Measurements from ENCODE around the gene SOX13. TPM values are rescaled to one million over a fixed set of nuclear protein-coding genes. Genes with fewer than 3 reads are reported as not detected.
A peak's percentile ranks its signal among the peaks of the same experiment; 100 is the strongest.

The SOX13 gene
- total RNA-seq, 1 experiment from 2014 or later, result 3.6 TPM

DNA sequence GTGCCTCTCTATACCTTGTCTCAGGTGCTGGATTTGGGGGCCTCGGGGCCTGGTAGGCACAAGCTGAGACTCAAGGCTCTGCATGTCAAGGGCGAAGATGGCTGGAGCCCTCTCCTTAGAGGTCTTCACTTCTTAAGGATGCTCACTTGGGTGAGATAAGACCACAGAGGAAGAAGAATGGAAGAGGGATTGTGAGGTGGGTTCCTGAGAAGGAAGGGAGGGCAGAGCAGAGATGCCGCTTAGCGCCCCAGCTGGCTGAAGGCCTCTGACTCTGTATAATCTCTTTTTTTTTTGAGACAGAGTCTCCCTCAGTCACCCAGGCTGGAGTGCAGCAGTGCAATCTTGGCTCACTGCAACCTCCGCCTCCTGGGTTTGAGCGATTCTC lies 32.2 kb downstream of the SOX13 start:
- no peak for DNase-seq (ENCODE audit: low read depth)

DNA sequence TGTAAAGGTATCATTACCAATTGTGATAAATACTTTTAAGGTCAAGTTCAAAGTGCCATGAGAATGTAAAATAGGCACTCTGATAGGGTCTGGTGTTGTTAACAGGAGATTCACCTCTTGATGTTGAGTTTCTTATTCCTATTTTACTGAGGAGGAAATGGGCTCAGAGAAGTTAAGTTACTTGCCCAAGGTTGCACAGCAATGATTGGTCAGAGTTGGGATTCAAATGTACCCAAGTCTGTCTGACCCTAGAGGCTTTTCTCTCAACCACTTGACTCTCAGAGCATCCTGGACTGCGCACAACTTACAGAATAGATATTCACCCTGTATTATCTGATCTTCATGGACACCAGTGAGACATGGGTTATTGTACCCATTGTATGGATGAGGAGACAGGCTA lies 33.9 kb downstream of the SOX13 start:
- DNase-seq (ENCODE audit: low read depth), result no peak

DNA sequence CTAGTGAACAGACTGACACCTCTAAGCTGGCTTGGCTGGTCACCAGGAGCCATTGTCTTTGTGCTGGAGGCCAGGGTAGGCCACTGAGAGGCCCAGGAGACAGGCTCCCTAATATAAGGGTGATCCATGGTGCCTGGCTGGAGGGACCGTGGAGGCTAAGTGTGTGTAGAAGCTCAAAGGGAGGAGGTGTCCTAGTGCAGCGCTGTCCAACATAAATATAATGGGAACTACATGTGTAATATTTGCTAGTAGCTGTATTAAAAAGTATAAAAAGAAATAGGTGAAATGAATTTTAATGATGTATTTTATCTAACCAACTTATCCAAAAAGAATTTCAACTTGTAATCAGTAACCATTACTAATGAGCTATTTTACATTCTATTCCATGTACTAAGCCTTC lies 35.0 kb downstream of the SOX13 start:
- DNase-seq (ENCODE audit: low read depth), result no peak

DNA sequence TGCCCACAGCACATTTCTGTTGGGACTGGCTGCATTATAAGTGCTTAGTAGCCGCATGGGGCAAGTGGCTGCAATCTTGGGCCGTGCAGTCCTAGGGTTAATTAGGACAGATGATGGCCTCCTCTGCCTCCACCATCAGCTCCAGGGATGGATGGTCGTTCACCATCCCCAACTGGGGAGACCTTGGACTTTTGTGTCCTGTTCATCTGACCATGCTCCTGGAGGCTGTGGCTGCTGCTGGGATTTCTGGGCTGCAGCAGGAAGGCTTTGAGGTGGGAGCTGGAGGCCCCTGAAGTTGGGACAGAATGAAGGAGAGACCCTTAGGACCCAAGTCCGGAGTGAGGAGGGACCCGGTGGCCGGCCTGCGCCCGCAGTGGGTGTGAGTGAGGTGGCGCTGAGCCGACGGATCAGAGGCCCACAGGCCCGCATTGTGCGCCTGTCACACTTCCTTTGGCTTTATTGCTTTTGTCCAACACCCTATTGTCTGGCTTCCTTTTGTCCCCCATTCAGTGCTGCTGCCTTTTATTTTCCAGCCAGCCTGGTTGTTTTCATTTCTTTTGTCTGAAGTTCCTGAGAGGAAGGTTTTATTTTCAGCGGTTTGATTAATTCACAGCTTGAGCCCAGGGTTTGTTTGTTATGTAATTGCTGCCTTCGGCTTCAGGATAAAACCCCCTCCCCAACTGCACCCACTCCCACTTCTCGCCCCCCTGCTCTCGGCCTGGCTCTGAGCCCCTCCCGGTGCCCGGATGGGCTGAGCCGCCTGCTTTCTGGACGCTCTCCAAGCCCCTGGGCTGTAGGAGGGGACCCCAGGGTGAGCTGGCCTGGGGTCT lies 35.6 kb downstream of the SOX13 start:
- DNase-seq (ENCODE audit: low read depth), result no peak

DNA sequence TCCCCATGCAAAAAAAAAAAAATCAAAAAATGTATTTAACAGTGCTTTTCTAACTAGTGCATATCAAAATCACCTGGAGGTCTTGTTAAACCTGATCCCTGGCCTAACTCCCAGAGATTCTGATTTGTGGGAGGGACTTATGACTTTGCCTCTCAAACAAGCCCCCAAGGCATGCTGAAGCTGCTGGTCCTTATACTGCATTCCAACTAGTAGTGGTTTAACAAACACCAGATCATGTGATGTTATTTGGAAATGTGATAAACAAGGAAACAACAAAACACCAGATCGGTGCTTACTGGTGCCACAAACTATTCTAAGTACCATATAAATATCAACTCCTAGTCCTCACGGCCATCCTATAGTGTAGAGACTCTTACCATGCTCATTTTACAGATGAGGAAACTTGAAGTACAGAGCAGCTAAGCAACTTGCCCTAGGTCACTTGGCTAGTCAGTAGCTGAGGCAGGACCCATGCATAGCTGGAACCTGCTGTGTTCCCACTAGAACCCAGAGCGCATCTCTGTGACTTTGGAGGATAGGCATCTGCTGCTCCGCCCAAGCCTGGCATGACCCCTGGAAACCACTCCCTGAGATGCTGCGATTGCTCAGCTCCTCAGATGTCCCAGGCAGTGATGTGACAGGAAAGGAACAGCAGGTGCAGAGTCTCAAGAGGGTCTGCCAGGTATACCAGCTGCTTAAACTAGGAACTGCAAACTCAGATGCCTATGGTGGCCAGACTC lies 38.1 kb downstream of the SOX13 start:
- DNase-seq (ENCODE audit: low read depth), result no peak

DNA sequence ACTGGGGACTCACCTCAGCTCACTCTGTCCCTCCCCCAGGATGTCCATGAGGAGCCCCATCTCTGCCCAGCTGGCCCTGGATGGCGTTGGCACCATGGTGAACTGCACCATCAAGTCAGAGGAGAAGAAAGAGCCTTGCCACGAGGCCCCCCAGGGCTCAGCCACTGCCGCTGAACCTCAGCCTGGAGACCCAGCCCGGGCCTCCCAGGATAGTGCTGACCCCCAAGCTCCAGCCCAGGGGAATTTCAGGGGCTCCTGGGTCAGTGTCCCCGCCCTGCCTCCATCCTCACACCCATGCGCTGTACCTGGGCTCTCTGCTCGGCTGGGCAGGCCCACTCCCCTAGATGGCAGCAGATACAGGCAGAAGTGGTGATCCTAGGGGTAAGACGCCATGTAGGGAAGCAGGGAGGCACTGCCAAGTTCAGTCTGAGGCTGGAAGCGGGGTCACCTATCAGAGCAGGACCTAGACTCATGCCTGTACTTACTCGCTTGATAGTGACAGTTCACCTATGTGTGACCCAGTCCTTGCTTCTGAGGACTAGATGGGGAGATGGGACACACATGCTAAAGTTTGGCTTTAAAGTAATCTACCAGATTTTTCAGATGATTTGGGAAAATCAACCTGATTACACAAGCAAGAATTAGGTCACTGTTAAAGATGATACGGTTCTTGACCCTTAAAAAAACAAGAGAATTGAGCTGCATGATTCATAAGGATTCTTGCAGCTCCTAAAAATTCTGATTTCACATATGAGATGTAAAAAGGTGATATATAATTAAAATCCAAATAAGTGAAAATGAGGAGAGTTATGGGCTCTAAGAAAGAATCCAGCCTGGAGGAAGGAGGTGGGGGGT lies 40.2 kb downstream of the SOX13 start:
- DNase-seq (ENCODE audit: low read depth), result no peak

DNA sequence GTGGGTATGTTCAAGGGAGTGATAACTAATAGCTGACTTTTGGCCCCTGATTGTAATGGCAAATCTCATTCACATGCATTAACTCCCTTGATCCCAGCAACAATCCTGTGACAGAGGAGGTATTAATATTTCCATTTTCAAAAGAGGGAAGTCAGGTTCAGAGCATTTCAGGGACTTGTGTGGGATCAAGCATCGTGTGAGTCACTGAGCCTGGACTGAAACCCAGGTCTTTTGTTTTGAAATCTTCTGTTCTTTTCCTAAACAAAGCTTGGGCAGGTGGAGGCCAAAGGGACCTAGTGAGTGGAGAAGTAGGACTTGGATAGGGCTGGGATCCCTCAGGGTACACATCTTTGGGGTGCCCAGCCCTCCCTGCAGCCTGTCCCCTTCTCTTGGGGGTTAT lies 41.0 kb downstream of the SOX13 start:
- no peak for DNase-seq (ENCODE audit: low read depth)

DNA sequence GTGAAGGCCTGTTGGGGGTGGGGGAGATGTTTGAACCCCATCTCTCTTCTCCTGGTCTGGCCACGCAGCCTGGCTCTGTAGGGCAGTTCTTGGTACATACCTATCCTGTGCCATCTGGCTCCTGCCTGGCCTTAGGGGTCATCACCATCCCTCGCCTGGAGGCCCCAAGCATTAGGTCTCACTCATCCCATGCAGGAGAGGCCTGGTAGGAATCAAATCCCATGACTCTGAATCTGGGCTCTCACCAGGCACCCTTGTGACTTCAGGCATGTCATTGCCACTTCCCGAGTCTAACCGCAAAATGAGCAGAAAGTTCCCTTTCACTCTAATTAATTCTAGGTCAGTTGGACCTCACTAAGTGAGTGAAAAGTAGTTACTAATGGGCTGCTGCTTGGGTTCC lies 41.7 kb downstream of the SOX13 start:
- no peak for DNase-seq (ENCODE audit: low read depth)

DNA sequence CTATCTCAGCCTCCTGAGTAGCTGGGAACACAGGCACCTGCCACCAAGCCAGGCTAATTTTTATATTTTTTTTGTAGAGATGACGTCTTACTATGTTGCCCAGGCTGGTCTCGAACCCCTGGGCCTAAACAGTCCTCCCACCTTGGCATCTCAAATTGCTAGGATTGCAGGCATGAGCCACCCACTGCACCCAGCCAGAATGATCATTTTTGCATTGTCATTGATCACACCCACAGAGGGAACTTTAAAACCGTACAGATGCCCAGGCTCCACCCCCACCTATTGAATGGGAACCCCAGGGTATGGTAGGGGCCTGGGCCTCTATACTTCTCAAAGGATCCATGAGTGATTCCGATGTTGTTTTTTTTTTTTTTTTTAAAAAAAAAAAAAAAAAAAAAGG lies 42.2 kb downstream of the SOX13 start:
- no peak for DNase-seq (ENCODE audit: low read depth)

DNA sequence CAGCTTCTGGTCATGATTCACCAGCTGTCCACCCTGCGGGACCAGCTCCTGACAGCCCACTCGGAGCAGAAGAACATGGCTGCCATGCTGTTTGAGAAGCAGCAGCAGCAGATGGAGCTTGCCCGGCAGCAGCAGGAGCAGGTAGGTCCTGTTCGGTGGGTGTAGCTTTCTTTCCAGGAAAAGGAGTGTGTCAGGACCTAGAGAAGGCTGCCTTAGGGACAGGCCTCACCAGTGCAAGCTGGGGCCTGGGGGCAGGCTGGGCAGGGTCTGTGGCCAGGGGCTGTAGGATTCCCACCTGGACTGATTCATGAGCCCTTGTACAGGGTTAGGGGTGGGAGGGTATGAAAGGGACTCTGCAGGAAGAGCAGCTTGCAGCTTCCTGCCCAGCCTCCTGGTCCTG lies 43.6 kb downstream of the SOX13 start:
- no peak for DNase-seq (ENCODE audit: low read depth)

DNA sequence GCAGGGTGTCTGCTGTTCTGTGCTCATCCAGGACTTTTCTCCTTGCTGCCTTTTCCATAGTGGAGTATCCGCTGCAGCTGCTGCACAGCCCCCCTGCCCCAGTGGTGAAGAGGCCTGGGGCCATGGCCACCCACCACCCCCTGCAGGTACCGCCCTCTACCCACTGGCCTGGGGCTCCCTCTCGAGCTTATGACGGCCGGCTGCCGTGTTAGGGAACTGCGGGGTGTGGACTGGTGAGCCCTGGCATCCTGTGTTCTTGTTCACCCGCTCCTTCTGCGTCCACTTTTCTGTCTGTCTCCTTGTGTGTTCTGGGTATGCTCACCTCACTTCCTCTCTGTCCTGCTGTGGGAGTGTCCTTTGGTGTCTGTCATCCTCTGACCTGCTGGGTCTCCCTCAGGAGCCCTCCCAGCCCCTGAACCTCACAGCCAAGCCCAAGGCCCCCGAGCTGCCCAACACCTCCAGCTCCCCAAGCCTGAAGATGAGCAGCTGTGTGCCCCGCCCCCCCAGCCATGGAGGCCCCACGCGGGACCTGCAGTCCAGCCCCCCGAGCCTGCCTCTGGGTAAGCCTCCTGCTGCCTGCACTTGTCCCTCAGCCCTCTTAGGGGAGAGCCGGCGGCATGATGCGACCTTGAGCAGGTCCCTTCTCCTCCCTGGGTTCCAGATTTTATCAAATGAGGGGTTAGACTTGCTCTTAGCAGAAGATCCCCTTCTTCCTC lies 49.1 kb downstream of the SOX13 start:
- DNase-seq (ENCODE audit: low read depth), result no peak

DNA sequence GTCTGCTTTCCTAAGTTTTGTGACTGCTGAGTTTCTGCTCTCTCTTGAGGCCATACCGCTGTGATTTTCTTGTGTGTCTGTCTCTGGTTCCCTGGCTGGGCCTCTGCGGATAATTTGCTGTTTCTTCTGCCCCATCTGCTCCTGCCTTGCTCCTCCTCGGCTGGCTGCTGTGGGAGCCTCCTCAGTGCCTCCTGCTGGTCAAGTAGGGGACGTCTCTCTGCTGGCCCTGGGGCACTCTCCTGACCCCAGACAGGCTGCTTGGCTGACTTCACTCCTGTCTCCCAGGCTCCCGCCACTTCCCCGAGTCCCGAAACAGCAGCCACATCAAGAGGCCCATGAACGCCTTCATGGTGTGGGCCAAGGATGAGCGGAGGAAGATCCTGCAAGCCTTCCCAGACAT lies 50.5 kb downstream of the SOX13 start:
- no peak for DNase-seq (ENCODE audit: low read depth)

DNA sequence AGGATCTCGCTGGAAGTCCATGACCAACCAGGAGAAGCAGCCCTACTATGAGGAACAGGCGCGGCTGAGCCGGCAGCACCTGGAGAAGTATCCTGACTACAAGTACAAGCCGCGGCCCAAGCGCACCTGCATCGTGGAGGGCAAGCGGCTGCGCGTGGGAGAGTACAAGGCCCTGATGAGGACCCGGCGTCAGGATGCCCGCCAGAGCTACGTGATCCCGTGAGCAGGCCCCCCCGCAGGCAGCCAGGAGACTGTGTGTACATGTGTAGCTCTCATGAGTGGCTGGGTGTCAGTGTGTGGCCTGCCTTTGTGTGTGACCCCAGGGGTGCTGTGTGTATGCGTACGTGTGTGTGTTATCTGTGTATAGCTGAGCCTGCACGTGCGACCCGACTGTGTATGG lies 51.7 kb downstream of the SOX13 start:
- no peak for DNase-seq (ENCODE audit: low read depth)

DNA sequence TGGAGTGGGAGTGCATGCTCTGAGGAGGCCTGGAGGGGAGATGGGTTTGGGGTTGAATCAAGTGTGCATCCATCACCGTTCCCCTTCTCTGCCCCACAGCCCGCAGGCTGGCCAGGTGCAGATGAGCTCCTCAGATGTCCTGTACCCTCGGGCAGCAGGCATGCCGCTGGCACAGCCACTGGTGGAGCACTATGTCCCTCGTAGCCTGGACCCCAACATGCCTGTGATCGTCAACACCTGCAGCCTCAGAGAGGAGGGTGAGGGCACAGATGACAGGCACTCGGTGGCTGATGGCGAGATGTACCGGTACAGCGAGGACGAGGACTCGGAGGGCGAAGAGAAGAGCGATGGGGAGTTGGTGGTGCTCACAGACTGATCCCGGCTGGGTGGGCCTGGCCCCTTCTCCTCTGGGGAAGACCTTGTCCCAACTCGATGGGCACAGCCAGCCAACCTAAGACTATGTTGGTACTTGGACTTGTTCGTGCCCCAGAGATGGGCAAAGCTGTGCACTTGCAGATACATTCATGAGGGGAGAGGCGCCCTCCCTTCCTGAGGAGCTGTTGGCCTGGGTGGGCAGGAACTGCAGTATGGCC lies 52.9 kb downstream of the SOX13 start:
- DNase-seq (ENCODE audit: low read depth), result no peak

DNA sequence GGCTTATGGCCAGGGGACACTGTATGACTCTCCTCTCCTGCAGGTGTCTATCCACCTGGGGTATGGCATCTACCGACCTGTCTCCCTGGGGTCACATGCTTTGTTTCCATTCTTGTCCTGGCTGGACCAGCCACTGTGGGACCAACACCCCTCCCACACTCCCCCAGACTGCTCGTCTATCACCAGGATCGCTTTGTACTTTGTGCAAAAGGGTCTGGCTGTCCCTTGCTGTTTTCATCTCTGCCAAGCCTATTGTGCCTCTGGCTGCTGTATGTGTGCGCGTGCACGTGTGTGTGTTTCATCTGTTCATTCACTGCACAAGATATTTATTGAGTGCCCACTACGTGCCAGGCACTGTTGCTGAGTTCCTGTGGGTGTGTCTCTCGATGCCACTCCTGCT lies 53.5 kb downstream of the SOX13 start:
- no peak for DNase-seq (ENCODE audit: low read depth)

DNA sequence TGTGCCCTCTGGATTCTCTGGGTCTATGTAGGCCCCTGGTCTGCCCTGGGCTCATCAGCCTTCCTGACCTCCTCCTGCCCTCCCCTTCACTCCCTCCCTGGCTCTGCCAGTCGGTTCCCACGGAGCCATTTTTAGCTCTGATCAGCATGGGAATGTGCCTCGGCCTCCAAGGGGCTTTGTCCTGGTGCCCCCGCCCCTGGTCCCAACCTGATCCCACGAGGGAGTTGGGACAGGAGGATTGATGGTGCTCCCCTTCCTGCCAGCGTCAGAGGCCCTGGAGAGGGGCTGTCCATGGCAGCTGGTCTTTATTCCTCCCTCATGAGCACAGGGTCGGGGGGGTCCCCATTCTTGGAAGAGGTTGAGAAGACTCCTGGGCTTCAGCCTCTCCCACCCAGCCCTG lies 54.0 kb downstream of the SOX13 start:
- DNase-seq (ENCODE audit: low read depth), result no peak

DNA sequence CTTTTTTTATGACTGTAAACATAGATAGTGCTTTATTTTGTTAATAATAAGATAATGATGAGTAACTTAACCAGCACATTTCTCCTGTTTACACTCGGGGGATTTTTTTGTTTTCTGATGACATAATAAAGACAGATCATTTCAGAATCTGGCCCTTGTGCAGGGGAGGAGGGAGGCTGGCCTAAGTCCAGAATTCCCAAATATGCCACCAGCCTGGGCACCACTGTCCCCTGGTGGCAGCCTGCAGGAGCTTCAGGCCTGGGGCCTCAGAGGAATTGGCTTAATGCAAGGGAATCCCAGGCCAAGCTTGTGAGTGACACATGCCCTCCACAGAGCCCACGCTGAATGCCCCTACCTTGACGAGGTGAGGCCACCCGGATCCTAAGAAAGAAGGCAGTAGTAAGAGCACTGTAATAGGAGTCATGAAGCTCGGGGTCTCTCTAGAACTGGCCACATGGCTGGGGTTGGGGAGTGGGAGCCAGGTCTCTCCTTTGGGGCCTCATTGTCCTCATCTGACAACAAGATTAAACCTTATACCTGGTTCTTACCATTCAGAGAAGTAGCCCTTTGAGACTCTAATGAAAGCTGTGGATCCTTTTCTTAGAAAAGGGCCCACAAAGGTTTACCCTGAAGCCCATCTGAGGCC lies 54.8 kb downstream of the SOX13 start:
- DNase-seq (ENCODE audit: low read depth), result peak; percentile 79

DNA sequence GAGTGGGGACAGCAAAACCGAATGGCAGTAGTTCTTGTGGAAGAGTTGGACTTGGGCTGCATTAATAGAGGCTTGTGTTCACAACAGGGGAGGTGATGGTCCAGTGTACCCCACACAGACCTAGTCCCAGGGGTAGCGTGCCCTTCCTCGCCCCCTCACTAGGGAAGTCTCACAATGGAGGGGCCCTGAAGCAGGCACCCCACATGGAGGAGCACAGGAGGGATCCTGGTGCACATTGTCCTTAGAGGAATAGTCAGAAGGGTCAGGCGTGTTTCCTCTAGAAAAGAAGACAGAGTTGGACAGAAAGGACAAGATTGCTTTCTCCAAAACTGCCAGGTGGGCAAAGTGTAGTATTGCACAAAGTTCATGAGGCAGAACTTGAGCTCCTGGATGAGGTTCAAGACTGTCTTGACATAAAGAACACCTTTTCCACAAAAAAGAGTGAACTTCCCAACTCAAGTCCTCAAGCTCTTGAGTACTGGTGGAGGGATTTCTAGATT lies 55.6 kb downstream of the SOX13 start:
- DNase-seq (ENCODE audit: low read depth), result no peak

DNA sequence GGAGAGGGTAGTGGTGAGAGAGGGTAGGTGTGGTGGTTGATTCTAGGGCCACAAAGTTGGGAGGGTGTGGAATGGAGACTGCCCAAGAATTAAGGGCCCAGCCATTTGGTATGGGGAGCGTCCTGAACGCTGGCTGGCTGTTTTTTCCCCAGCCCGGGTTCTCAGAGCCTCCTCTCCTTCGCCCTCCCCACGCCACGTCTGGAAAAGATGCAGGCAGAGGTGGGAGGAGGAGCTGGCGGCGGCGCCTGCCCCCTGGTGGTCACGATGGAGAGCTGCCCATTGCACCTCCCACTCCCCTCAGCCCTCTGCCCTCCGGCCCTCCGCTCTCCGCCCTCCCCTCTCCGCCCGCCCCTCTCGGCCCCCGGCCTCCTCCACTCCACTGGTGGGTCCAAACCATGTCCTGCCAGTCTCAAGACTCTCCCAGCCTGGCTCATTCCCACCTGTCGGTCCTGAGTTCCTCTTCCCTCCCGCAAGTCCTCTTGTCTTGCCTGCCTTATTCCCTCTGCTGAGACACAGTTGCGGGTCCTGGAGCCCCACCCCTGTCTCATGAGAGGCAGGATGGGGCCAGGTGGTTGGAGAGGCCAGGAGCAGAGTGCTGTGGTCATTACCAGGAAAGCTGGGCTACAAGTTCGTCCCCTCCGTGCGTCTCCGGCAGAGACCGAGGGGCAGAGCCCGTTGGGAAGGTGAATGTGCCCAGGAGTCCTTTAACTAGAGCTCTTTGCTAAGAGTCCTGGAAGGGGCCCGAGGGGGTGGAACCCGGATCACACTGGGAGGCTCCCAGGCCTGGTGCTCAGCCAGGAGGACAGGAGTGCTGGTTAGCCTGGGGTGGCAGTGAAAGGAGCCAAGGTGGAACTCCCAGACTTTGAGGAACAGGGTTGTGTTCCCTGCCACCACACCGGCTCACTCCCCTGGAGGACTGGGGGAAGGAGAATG lies 56.3 kb downstream of the SOX13 start:
- peak; percentile 35 for DNase-seq (ENCODE audit: low read depth)

Data from LHCN-M2 (cell line).